NCI-H2107 treated with DMSO at 0.1 percent for 48 hours (cell line): ENCODE measurements around the gene PKMYT1.

Experiments used
- DNase-seq: peaks from one replicate; lab custom pipeline; 2025; ENCODE audit not compliant: unreplicated experiment; lab: John Stamatoyannopoulos, UW

The PKMYT1 gene

GRCh38 chr16:2974319-2975056 is 5.8 kb downstream of the PKMYT1 start:
- no peak for DNase-seq

GRCh38 chr16:2973605-2974318 is 6.5 kb downstream of the PKMYT1 start:
- DNase-seq: no peak

DNA sequence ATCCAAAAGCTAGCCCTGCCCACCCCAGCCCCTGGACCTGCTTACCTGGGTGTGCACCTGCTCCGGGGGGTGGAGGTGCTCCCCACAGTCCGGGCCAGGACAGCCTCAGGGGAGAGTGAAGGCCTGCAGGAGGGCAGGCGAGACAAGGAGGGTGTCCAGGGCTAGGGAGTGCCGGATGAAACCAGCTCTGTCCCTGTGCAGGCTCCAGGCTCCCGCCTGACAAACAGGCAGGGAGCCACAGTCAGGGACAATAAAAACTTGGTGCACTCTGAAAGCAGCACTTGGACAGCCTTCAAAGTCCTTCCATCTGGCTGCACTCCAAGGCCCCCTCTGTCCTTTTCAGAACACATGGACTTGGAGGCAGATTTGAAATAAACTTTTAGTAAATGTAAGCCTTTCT is 7.2 kb downstream of the PKMYT1 start:
- no peak for DNase-seq

- no peak for DNase-seq
These were observed 8.1 kb downstream of the PKMYT1 start for GRCh38 chr16:2971985-2972784.

- DNase-seq: no peak
These were observed 8.9 kb downstream of the PKMYT1 start for GRCh38 chr16:2971134-2971984.

DNA sequence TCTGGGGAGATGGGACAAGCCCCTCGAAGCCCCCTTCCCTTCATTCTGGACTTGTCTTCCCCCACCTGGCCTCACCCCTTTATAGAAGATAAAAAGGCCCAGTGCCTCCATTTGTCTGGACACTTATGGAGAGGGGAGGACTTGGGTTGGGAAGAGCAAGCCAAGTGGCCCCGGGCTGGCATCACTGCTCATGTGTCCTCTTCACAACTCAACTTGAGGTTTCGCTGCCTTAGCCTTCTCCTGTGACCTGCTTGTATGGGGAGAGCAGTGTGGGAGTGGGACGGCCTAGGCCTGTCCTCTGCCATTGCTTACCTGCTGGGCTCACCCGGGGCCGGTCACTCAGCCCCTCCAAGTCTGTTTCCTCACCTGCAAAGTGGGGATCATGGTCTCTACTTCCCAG is 9.7 kb downstream of the PKMYT1 start:
- no peak for DNase-seq

- peak; percentile 44 for DNase-seq
These were observed 10.4 kb downstream of the PKMYT1 start for GRCh38 chr16:2969545-2970521.

GRCh38 chr16:2968738-2969544 is 11.3 kb downstream of the PKMYT1 start, which contains the start of gene PAQR4:
TSS of gene PAQR4 (plus strand) at chr16:2969348. CDS start at chr16:2969675, 327 bp downstream.
- DNase-seq: peak; percentile 61

GRCh38 chr16:2968368-2968737 is 11.9 kb downstream of the PKMYT1 start:
- DNase-seq: no peak

GRCh38 chr16:2967721-2968161 is 12.5 kb downstream of the PKMYT1 start:
- no peak for DNase-seq

DNA sequence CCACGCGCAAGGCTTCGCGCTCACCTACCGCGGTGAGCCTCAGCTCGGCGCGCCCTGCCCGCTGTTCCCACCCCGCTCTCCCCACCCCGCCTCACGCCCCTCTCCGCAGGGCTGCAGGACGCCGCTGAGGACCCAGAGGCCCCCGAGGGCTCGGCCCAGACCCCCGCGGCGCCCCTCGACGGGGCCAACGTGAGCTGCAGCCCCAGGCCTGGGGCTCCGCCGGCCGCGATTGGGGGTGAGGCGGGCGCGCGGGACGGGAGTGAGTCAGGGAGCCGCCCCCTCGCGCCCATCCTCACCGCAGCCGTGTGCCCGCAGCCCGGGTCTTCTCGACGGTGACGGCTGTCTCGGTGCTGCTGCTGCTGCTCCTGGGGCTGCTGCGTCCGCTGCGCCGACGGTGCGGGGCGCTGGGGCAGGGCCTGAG is 13.0 kb downstream of the PKMYT1 start:
- no peak for DNase-seq

DNA sequence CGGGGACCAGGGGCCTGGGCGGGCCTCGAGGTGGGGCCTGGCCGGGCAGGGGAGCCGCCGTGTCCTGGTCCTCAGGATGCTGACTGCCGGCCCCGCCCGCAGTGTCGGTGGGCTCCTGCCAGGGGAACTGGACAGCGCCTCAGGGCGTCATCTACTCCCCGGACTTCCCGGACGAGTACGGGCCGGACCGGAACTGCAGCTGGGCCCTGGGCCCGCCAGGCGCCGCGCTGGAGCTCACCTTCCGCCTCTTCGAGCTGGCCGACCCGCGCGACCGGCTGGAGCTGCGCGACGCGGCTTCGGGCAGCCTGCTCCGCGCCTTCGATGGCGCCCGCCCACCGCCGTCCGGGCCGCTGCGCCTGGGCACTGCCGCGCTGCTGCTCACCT is 13.4 kb downstream of the PKMYT1 start:
- no peak for DNase-seq

DNA sequence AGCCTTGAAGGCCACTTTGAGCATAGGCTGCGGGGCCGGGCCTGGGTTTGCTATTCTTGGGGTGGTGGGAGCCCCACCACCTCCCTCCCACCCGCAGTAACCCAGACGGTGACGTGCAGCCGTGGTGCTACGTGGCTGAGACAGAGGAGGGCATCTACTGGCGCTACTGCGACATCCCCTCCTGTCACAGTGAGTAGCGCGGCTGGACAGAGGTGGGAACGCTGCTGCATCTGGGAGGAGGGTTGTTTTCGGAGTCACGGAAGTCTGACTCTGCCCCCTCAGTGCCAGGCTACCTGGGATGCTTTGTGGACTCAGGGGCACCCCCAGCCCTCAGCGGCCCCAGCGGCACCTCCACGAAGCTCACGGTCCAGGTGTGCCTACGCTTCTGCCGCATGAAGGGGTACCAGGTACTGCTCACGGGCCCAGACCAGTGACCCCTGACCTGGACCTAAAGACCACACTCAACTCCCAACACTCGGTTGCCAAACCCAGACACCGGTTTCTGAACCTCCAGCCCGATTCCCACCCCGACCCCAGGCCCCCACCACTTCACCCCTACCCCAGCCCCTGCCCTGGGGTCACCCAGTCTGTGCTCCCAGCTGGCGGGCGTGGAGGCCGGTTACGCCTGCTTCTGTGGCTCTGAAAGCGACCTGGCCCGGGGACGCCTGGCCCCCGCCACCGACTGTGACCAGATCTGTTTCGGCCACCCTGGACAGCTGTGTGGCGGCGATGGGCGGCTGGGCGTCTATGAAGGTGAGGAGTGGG is 14.0 kb downstream of the PKMYT1 start:
- no peak for DNase-seq

DNA sequence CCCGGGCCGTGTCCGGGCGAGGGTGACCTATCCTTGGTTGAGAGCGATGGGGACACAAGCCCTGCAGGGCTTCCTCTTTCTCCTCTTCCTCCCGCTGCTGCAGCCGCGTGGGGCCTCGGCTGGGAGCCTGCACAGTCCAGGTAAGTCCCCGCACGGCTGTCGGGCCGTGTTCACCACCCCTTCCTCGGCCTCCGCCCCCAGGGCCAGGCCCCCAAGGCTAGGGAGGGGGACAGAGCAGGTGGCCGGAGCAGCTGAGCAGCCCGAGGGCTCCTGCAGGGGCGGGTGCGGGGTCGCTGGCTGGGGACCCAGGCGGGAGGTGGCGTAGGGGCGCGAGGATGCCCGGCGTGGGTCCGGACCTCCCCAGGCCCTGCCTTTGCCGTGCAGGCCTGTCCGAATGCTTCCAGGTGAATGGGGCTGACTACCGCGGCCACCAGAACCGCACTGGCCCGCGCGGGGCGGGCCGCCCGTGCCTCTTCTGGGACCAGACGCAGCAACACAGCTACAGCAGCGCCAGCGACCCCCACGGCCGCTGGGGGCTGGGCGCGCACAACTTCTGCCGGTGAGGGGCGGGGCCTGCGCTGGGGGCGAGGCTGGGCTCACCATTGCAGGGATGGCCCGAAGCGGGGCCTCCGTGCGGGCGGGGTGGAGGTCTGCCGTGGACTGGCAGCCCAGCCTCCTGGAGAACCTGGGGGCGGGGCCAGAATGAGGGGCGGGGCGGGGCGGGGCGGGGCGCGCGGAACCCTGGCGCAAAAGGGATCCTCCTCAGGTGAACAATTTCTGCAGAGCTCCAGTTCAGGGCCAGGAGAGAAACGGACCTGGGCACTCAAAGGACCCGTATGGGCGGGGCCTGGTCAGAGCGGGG is 15.5 kb downstream of the PKMYT1 start:
- no peak for DNase-seq

GRCh38 chr16:2963723-2964474 is 16.3 kb downstream of the PKMYT1 start, which contains the start of gene KREMEN2:
TSS of gene KREMEN2 (plus strand) at chr16:2964275. CDS start at chr16:2964521, 246 bp downstream.
- peak; percentile 30 for DNase-seq

DNA sequence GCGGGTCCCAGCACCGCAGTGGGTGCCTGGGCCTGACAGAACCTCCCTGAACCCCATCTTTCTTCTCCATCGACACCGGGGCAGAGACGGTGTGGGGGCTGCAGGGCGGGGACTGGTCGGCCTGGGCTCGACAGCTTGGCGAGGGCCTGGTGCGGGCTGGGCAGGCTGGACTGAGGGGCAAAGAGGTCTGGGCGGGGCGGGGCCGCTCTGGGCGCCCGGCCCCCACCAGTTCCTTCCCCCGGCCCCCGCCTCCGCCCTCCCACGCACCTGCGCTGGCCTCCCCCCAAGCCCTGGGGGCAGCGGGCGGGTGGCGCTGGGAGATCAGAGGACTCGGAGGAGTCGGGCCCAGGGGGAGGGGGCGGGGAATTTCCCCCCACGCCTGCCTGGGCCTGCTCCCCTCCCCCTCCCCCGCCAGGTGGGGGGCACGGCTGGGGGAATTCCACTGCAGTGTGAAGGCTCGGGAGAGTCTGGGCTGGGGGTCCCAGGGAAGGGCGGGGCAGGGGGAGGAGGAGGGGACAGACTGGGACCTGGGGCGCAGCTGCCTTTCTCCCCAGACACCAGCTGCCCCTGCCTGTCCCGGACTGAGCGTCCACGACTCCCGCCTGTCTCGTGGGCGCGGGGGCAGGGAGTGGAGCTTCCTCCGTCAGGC is 17.0 kb downstream of the PKMYT1 start:
- DNase-seq: no peak
